ENCODE data around the gene TEAD3.
"Not testable (repeated sequence)": the region's sequence is repeated elsewhere in the genome, so short reads cannot be mapped to it uniquely, and the experiment has no call there.

The TEAD3 gene

DNA sequence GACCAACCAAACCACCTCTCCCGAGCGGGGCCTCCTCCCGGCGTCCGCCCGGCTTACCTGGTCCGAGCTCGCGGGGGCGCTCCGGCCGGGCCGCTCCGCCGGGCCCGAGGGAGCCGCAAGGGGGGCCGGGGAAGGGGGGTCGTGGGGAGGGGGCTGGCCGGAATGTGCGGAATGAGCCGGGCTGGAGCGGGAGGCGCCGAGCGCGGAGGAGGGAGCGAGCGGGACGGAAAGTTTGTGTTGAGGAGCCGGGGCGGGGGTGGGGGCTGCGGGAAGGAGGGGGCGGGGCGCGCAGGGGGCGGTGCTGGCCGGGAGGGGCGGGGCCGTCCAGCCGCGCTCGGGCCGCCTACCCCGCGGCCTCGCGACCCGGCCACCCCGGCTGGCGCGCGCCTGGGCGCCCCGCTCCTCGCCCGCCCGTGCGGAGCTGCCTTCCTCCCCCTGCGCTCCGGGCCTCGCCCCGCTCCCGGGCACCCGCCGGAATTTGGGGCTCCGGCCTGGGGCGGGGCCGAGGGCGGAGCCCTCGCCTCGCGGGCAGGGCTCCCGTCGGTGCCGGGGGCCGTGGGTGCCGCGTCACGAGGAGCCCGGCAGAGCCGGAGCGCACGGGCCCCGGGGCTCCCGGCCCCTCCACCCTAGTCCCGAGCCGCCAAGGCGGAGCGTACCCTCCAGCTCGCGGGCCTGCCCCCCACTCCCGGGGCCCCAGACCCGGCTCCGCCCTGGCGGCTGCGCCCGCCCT is at the start of gene TEAD3:
TEAD3 (minus strand) TSS at position 239 of the 730 bp plus-strand sequence.
- Histone ChIP-seq H3K27me3 (ENCODE audit: low read depth) (no peaks in the 10 kb centered on the region), H3K4me1 (peaks cover 4% of the 10 kb centered on the region), H3K9me3 (no peaks in the 10 kb centered on the region), H3K36me3 (replicated peaks) (no peaks in the 10 kb centered on the region), H3K4me3 (peak within 1 kb of the TSS; percentile 55)
- in situ Hi-C loops (cut with MboI; ENCODE audit: low sequenced_read_pairs), result no loop called here
- DNase-seq (ENCODE audit: low spot score in 2 of 2), result peak; percentile 31 to 73

DNA sequence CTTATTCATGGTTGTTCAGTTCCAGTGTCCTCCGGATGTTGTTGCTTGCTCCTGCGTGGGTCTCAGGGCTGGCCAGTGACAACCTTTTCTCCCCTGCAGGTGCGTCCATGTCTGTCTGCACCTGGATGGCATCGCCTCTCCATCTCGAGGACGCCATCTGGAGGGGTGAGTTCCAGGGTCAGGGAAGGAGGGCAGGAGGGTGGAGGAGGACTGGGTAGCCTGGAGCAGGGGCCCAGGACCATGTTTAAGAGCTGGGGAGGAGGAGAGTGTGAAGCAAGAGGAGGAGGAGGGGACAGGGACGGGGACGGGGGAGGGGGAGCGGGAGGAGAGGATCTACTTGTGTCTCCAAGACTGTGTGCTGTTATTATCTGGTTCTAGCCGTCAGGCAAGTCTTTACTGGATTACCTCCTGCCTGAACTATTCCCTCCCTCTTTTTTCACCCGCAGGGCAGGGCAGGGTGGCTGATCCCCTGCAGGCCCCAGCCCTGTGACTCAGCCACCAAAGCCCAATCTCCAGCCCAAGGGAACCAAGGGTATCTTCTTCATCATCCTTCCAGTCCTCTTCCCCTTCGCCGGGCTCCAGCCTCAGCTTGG is 48.0 kb upstream of the TEAD3 start:
- no peaks in the 10 kb centered on the region for H3K4me1 ChIP-seq
- H3K36me3 ChIP-seq (replicated peaks), result no peaks in the 10 kb centered on the region
- in situ Hi-C loops (cut with MboI; ENCODE audit: low sequenced_read_pairs), result no loop called here
- H3K27me3 ChIP-seq (ENCODE audit: low read depth), result no peaks in the 10 kb centered on the region
- H3K9me3 ChIP-seq, result no peaks in the 10 kb centered on the region; the same call in 1 of the 2 replicates
- H3K4me3 ChIP-seq, result no peak overlapping the region
- no peak for DNase-seq (ENCODE audit: low spot score in 2 of 2)

GRCh38 chr6:35543459-35544193 is 46.7 kb upstream of the TEAD3 start:
- in situ Hi-C loops (cut with MboI; ENCODE audit: low sequenced_read_pairs), result no loop called here
- no peak for DNase-seq (ENCODE audit: low spot score in 2 of 2)
- Histone ChIP-seq H3K9me3 (no peaks in the 10 kb centered on the region), H3K4me1 (no peaks in the 10 kb centered on the region), H3K27me3 (ENCODE audit: low read depth) (no peaks in the 10 kb centered on the region), H3K4me3 (no peak overlapping the region), H3K36me3 (replicated peaks) (no peaks in the 10 kb centered on the region)

GRCh38 chr6:35541836-35542235 is 45.0 kb upstream of the TEAD3 start:
- H3K4me3 ChIP-seq, result no peak overlapping the region
- H3K27me3 ChIP-seq (ENCODE audit: low read depth), result no peaks in the 10 kb centered on the region
- no peaks in the 10 kb centered on the region for H3K9me3 ChIP-seq
- H3K4me1 ChIP-seq, result no peaks in the 10 kb centered on the region
- in situ Hi-C loops (cut with MboI; ENCODE audit: low sequenced_read_pairs), result no loop called here
- DNase-seq (ENCODE audit: low spot score in 2 of 2), result no peak
- H3K36me3 ChIP-seq (replicated peaks), result no peaks in the 10 kb centered on the region

- no peaks in the 10 kb centered on the region for H3K9me3 ChIP-seq
- no peaks in the 10 kb centered on the region for H3K27me3 ChIP-seq (ENCODE audit: low read depth)
- DNase-seq (ENCODE audit: low spot score in 2 of 2), result no peak
- no peaks in the 10 kb centered on the region for H3K36me3 ChIP-seq (replicated peaks)
- in situ Hi-C loops (cut with MboI; ENCODE audit: low sequenced_read_pairs), result no loop called here
- no peaks in the 10 kb centered on the region for H3K4me1 ChIP-seq
- H3K4me3 ChIP-seq, result no peak overlapping the region
These were observed 42.3 kb upstream of the TEAD3 start for GRCh38 chr6:35539223-35539622.

GRCh38 chr6:35535847-35536246 is 39.0 kb upstream of the TEAD3 start:
- in situ Hi-C loops (cut with MboI; ENCODE audit: low sequenced_read_pairs); H3K4me3 ChIP-seq; H3K4me1 ChIP-seq; H3K27me3 ChIP-seq (ENCODE audit: low read depth); H3K9me3 ChIP-seq; DNase-seq (ENCODE audit: low spot score in 2 of 2); H3K36me3 ChIP-seq (replicated peaks): not testable (repeated sequence)

DNA sequence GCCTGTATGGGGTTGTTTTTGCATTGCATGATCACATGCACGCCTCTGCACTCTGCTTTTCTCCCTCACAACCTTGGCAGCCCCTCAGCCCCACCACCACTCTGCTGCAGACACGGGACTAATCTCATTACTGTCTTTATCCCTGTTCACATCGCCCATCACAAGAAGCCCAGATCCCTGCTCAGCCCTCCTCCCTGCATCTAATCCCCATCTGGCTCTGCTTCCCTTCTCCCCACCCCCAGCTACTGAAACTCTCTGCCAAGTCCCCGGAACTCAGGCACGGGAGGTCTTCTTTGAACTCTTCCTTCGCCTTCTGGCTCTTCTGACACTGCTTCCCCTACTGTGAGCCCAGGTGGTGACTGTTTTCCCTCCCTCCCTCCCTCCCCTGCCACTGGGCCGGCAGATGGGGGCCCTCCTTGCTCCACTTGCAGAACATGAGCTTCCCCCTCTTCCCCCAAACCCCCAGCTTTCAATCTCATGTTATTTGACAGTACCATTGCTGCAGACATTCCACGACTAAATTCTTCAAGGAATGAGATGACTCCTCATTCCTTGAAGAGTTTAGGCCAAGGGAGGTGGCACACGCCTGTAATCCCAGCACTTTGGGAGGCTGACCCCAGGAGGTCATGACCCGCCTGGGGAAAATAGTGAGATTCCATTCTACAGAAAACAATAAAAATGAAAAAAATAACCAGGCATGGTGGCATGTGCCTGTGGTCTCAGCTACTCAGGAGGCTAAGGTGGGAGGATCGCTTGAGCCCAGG is 37.7 kb upstream of the TEAD3 start:
- Histone ChIP-seq H3K9me3 (no peaks in the 10 kb centered on the region), H3K27me3 (ENCODE audit: low read depth) (no peaks in the 10 kb centered on the region), H3K36me3 (replicated peaks) (no peaks in the 10 kb centered on the region), H3K4me3 (no peak overlapping the region), H3K4me1 (no peaks in the 10 kb centered on the region)
- no peak for DNase-seq (ENCODE audit: low spot score in 2 of 2)
- in situ Hi-C loops (cut with MboI; ENCODE audit: low sequenced_read_pairs), result no loop called here

DNA sequence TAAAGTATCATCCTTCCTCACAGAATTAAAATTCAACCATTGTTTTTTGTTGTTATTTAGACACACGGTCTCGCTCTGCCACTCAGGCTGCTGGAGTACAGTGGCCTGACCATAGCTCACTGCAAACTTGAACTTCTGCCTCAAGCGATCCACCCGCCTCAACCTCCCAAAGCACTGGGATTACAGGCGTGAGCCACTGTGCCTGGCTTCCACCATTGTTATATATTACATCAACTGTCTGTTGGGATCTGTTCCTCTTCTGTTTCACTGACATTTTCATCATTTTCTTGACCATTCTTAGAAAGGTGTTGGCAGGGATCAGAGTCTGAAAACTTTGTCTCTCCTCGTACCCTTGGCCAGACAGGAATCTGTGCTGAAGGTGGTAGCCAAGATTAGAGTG is 37.1 kb upstream of the TEAD3 start:
- H3K36me3 ChIP-seq (replicated peaks), result no peaks in the 10 kb centered on the region
- DNase-seq (ENCODE audit: low spot score in 2 of 2), result no peak
- in situ Hi-C loops (cut with MboI; ENCODE audit: low sequenced_read_pairs), result no loop called here
- no peaks in the 10 kb centered on the region for H3K4me1 ChIP-seq
- H3K27me3 ChIP-seq (ENCODE audit: low read depth), result no peaks in the 10 kb centered on the region
- H3K4me3 ChIP-seq, result no peak overlapping the region
- no peaks in the 10 kb centered on the region for H3K9me3 ChIP-seq

DNA sequence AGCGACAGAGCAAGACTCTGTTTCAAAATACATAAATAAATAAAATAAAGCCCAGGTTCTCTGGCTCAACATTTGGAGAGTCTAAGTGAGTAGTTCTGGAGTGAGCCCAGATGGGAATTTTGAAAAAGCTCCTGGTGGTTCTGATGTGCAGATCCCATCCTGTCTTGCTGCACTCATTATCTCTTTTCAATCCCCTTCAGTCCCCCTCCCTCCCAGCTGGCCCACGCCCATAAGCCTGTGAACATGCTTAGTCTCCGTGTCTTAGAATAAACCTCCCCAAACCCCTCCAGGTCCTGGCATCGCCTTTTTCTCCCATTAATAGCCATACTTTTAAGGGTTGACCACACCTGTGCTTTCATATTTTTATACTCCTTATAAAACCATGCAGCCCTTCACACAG is 35.2 kb upstream of the TEAD3 start:
- Histone ChIP-seq H3K9me3 (no peaks in the 10 kb centered on the region), H3K36me3 (replicated peaks) (no peaks in the 10 kb centered on the region), H3K4me3 (no peak overlapping the region), H3K27me3 (ENCODE audit: low read depth) (no peaks in the 10 kb centered on the region), H3K4me1 (no peaks in the 10 kb centered on the region)
- no peak for DNase-seq (ENCODE audit: low spot score in 2 of 2)
- in situ Hi-C loops (cut with MboI; ENCODE audit: low sequenced_read_pairs), result no loop called here

DNA sequence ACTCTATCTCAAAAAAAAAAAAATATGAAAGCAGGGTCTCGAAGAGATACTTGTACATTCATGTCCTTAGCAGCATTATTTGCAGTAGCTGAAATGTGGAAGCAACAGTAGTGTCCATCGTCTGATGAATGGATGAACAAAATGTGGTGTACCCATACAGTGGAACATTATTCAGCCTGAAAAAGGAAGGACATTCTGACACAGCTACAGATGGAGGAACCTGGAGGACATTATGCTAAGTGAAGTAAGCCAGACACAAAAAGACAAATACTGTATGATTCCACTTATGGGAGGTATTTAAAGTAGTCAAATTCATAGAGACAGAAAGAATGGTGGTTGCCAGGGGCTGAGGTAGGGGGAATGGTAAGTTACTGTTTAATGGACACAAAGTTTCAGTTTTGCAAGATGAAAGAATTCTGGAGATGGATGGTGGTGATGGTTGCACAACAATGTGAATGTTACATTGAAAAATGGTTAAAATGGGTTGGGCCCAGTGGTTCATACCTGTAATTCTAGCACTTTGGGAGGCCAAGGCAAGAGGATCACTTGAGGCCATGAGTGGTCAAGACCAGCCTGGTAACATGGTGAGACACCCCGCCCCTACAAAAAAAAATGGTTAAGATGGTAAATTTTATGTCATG is 27.6 kb upstream of the TEAD3 start:
- peaks cover 3% of the 10 kb centered on the region; the same call in 1 of the 2 replicates for H3K4me1 ChIP-seq
- no peaks in the 10 kb centered on the region for H3K36me3 ChIP-seq (replicated peaks)
- H3K4me3 ChIP-seq, result no peak overlapping the region
- in situ Hi-C loops (cut with MboI; ENCODE audit: low sequenced_read_pairs), result loop anchor here (5.0 kb wide), 1 partner anchor 213 kb away; the partner anchor contains the start of gene ARMC12
- no peaks in the 10 kb centered on the region for H3K27me3 ChIP-seq (ENCODE audit: low read depth)
- no peaks in the 10 kb centered on the region for H3K9me3 ChIP-seq
- no peak for DNase-seq (ENCODE audit: low spot score in 2 of 2)

GRCh38 chr6:35522660-35523658 is 26.1 kb upstream of the TEAD3 start:
- in situ Hi-C loops (cut with MboI; ENCODE audit: low sequenced_read_pairs), result loop anchor here (5.0 kb wide), 1 partner anchor 214 kb away; the partner anchor contains the start of gene ARMC12
- no peak overlapping the region for H3K4me3 ChIP-seq
- no peaks in the 10 kb centered on the region for H3K27me3 ChIP-seq (ENCODE audit: low read depth)
- H3K36me3 ChIP-seq (replicated peaks), result no peaks in the 10 kb centered on the region
- peaks cover 3% of the 10 kb centered on the region; the same call in 1 of the 2 replicates for H3K4me1 ChIP-seq
- H3K9me3 ChIP-seq, result no peaks in the 10 kb centered on the region
- peak; percentile 72 to 91 for DNase-seq (ENCODE audit: low spot score in 2 of 2)

DNA sequence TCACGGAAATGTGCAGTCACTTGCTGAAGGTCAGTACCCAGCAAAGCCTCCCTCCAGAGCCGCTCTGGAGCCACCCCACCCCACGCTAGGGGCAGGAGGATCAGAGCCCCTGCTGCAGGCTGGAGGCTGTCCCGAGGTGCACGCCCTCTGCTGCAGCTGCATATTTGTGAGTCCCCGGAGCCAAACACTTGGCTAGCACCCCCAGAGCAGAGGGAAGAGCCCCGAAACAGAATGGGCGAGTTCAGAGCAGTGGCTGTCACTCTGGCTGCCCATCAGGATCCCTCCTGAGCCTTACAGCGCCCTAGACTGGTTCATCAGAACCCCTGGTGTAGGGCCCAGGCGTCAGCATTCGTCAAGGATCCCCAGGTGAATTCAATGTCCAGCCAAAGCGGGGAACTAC is 25.3 kb upstream of the TEAD3 start:
- Histone ChIP-seq H3K9me3 (no peaks in the 10 kb centered on the region), H3K36me3 (replicated peaks) (no peaks in the 10 kb centered on the region), H3K4me3 (no peak overlapping the region), H3K27me3 (ENCODE audit: low read depth) (no peaks in the 10 kb centered on the region), H3K4me1 (peaks cover 3% of the 10 kb centered on the region; the same call in 1 of the 2 replicates)
- no peak for DNase-seq (ENCODE audit: low spot score in 2 of 2)
- in situ Hi-C loops (cut with MboI; ENCODE audit: low sequenced_read_pairs), result loop anchor here (5.0 kb wide), 1 partner anchor 215 kb away; the partner anchor contains the start of gene ARMC12
